ENCODE measurements around the gene PC. TPM values are rescaled to one million over a fixed set of nuclear protein-coding genes. Genes with fewer than 3 reads are reported as not detected.
A peak's percentile ranks its signal among the peaks of the same experiment; 100 is the strongest.
"Not testable (repeated sequence)": the region's sequence is repeated elsewhere in the genome, so short reads cannot be mapped to it uniquely, and the experiment has no call there.

PC gene
- 4.3 and 5.0 TPM in 2 replicates for total RNA-seq

GRCh38 chr11:66958232-66958955, at the start of gene PC:
Gene PC (minus strand): TSS chr11:66958383. CDS start chr11:66872159, 86,224 bp downstream.
- ChIA-PET POLR2A (interaction anchor here (0.5 to 1.9 kb wide), 4 partner anchors 114 to 654 kb away, joined by 3 to 5 read pairs (median 3); no protein-coding TSS in a partner anchor), CTCF (no interaction called here)
- Mint-ChIP-seq H3K4me3 (peak within 1 kb of the TSS; percentile 83), H3K4me1 (peaks cover 20% of the 10 kb centered on the region), H3K9me3 (peaks cover 5% of the 10 kb centered on the region), H3K36me3 (ENCODE audit: low read depth) (no peaks in the 10 kb centered on the region), H3K27ac (peak within 1 kb of the TSS; percentile 81), H3K27me3 (peaks cover 3% of the 10 kb centered on the region)
- intact Hi-C loops (cut with micrococcal nuclease) = loop anchor here (1.0 to 5.0 kb wide), 4 partner anchors 161 to 691 kb away; partner anchors contain the start of genes KDM2A, RAB1B, SLC29A2 and SPTBN2
- TF ChIP-seq CTCF (IDR thresholded peaks at IDR 0.05) = no peak
- peak; percentile 97 for ATAC-seq (ENCODE audit: low read depth)
- DNase-seq = peak; percentile 87

- Mint-ChIP-seq H3K27me3 (peaks cover 12% of the 10 kb centered on the region), H3K36me3 (ENCODE audit: low read depth) (no peaks in the 10 kb centered on the region), H3K9me3 (no peaks in the 10 kb centered on the region), H3K4me1 (no peaks in the 10 kb centered on the region), H3K27ac (no peak overlapping the region), H3K4me3 (no peak overlapping the region)
- CTCF ChIA-PET = no interaction called here
- ATAC-seq (ENCODE audit: low read depth) = no peak
- TF ChIP-seq CTCF (IDR thresholded peaks at IDR 0.05) = no peak
- POLR2A ChIA-PET = interaction anchor here (1.7 kb wide), 1 partner anchor 163 kb away, joined by 3 read pairs; the partner anchor contains the start of gene RCE1
- intact Hi-C loops (cut with micrococcal nuclease) = no loop called here
- DNase-seq = no peak
Measured at GRCh38 chr11:67007126-67007525, 48.9 kb upstream of the PC start.

GRCh38 chr11:67006029-67006884, 48.1 kb upstream of the PC start:
- no peak for ATAC-seq (ENCODE audit: low read depth)
- Mint-ChIP-seq H3K36me3 (ENCODE audit: low read depth) (no peaks in the 10 kb centered on the region), H3K4me1 (no peaks in the 10 kb centered on the region), H3K4me3 (no peak overlapping the region), H3K27ac (no peak overlapping the region), H3K27me3 (peaks cover 12% of the 10 kb centered on the region), H3K9me3 (no peaks in the 10 kb centered on the region)
- ChIA-PET CTCF (no interaction called here), POLR2A (interaction anchor here (1.7 kb wide), 1 partner anchor 163 kb away, joined by 3 read pairs; the partner anchor contains the start of gene RCE1)
- DNase-seq = no peak
- intact Hi-C loops (cut with micrococcal nuclease) = no loop called here
- no peak for TF ChIP-seq CTCF (IDR thresholded peaks at IDR 0.05)

- H3K4me1 Mint-ChIP-seq; H3K9me3 Mint-ChIP-seq; DNase-seq; H3K36me3 Mint-ChIP-seq (ENCODE audit: low read depth); H3K4me3 Mint-ChIP-seq; intact Hi-C loops (cut with micrococcal nuclease); POLR2A ChIA-PET; H3K27ac Mint-ChIP-seq; CTCF ChIA-PET; ATAC-seq (ENCODE audit: low read depth): not testable (repeated sequence)
- H3K27me3 Mint-ChIP-seq = peaks cover 18% of the 10 kb centered on the region
Measured at GRCh38 chr11:67005200-67005599, 47.0 kb upstream of the PC start.

GRCh38 chr11:67002921-67003411, 44.8 kb upstream of the PC start:
- H3K36me3 Mint-ChIP-seq (ENCODE audit: low read depth) = no peaks in the 10 kb centered on the region
- H3K27me3 Mint-ChIP-seq = peaks cover 13% of the 10 kb centered on the region
- intact Hi-C loops (cut with micrococcal nuclease) = no loop called here
- H3K4me3 Mint-ChIP-seq = no peak overlapping the region
- ChIA-PET CTCF (no interaction called here), POLR2A (no interaction called here)
- no peak for DNase-seq
- ATAC-seq (ENCODE audit: low read depth) = no peak
- TF ChIP-seq CTCF (IDR thresholded peaks at IDR 0.05) = no peak
- H3K27ac Mint-ChIP-seq = no peak overlapping the region
- no peaks in the 10 kb centered on the region for H3K9me3 Mint-ChIP-seq
- no peaks in the 10 kb centered on the region for H3K4me1 Mint-ChIP-seq

Data from activated B cell treated with CpG ODN at 0.5 μM for 24 hours (primary cell).